GM12878 (cell line): ENCODE measurements around the gene PVALEF. TPM values are rescaled to one million over a fixed set of nuclear protein-coding genes. Genes with fewer than 3 reads are reported as not detected.

Source experiments
- CEBPB ChIP-seq, 2 experiments: fragments of 150-350 bp in 1 of 2; IDR thresholded peaks; 2 replicates each; pipeline ENCODE4 v1.6.1; 2012 to 2014; ENCODE audit warnings: low read depth in 2 of 2, low read length in 2 of 2, borderline replicate concordance in 1 of 2, inconsistent platforms in 1 of 2
- PML ChIP-seq: IDR thresholded peaks from 2 replicates; pipeline ENCODE4 v1.6.1; 2012; ENCODE audit warnings: low read length, inconsistent platforms
- SREBF1 ChIP-seq: IDR thresholded peaks from 2 replicates; pipeline ENCODE4 v1.6.1; 2012; ENCODE audit warnings: mild to moderate bottlenecking, low read length
- YBX1 ChIP-seq: fragments of 450-650 bp; IDR thresholded peaks from 2 replicates; pipeline ENCODE4 v1.6.1; 2016; ENCODE audit warnings: antibody characterized with exemption
- ZSCAN29 ChIP-seq: fragments of 450-650 bp; IDR thresholded peaks from 2 replicates; pipeline ENCODE4 v1.6.1; 2017; ENCODE audit warnings: mild to moderate bottlenecking, moderate library complexity
- polyA plus RNA-seq, 11 experiments: library from polyadenylated mRNA; depleted of rRNA in 4 of 11; unstranded in 6 of 11; stranded (reverse) in 5 of 11; fragments of >200 nt; fragmentation: Nextera tagmentation in 4 of 11; fragmentation: Illumina TruSeq in 1 of 11; extraction: Ambion mirVana in 4 of 11; extraction: Trizol in 1 of 11; gene quantifications; 1 replicate in 1 of 11; 2 replicates in 10 of 11; pipeline versions ENCODE4 v1.2.1 to v1.2.3, GENCODE V29; 2011 to 2016; ENCODE audit warnings: inconsistent platforms in 2 of 11, missing spikeins in 2 of 11, low read depth in 1 of 11
- total RNA-seq, 4 experiments: library from RNA; depleted of rRNA in 3 of 4; stranded (reverse); fragments of >200 nt in 3 of 4; fragmentation: Illumina TruSeq in 1 of 4; extraction: Trizol in 1 of 4; gene quantifications; 2 replicates each; pipeline versions ENCODE4 v1.2.1 to v1.2.3, GENCODE V29; 2013 to 2021
- TF ChIP-seq, protein P1 (sequence below): fragments of 450-650 bp; IDR thresholded peaks from 2 replicates; pipeline ENCODE4 v1.6.1; 2016; ENCODE audit warnings: mild to moderate bottlenecking, moderate library complexity, borderline replicate concordance
- TF ChIP-seq, protein P2 (sequence below): fragments of 450-650 bp; IDR thresholded peaks from 2 replicates; pipeline ENCODE4 v1.6.1; 2017; ENCODE audit warnings: low read depth, mild to moderate bottlenecking, moderate library complexity
- TF ChIP-seq, protein P3 (sequence below): fragments of 450-650 bp; IDR thresholded peaks from 2 replicates; pipeline ENCODE4 v1.6.1; 2018; ENCODE audit warnings: mild to moderate bottlenecking, low read depth, moderate library complexity; ENCODE audit not compliant: partially characterized antibody
- TF ChIP-seq, protein P4 (sequence below): IDR thresholded peaks from 2 replicates; pipeline ENCODE4 v1.6.1; 2012; ENCODE audit warnings: low read depth, low read length, improper control_type of control experiment
- TF ChIP-seq, protein P5 (sequence below): fragments of 450-650 bp; formaldehyde crosslinking; IDR thresholded peaks from 2 replicates; pipeline ENCODE4 v1.4.0; 2020; ENCODE audit warnings: mild to moderate bottlenecking, moderate library complexity

The PVALEF gene
- total and polyA plus RNA-seq, 10 of the 15 experiments (the other 5 are each of a cell fraction or from before 2014, with no cell fraction given): not detected

DNA sequence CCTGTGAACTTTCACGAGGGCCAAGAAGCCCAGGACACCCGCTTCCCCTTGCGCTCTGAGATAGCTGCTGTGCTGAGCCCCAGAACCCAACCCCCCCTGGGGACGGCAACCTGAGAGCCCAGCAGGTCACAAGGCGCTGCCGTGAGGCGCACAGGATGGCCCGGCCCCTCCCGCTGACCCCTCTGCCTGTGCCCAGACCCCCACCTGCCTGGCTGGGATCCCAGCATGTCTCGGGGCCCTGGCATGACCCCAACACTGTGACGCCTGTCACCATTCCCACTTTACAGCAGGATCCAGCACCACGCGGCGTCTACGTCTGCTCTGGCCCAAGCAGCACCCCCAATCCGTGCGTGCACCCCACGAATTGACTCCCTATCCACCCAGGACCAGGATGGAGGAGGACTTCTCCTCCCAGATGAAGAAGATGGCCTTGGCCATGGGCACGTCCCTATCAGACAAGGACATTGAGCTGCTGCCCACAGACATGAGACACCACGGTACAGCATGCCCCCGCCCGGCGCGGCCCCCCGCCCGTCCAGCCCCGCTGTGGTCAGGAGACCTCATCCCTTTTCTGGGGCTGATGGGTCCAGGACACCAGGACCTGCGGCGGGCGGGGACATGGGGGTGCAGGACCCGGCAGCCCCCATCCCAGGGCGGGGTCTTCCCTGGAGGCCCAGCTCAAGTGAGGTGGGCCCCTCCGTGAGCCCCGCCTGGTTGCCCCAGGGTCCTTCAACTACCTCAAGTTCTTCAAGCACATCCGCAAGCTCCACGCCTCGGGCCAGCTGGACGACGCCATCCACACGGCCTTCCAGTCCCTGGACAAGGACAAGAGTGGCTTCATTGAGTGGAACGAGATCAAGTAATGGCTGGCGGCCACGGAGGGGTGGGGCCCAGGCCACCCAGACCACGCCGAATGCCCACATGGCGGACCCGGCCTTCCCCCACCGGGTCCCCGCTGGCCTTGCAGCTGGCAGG, 15.8 kb downstream of the PVALEF start (continued):
- TF ChIP-seq, protein P1, sequence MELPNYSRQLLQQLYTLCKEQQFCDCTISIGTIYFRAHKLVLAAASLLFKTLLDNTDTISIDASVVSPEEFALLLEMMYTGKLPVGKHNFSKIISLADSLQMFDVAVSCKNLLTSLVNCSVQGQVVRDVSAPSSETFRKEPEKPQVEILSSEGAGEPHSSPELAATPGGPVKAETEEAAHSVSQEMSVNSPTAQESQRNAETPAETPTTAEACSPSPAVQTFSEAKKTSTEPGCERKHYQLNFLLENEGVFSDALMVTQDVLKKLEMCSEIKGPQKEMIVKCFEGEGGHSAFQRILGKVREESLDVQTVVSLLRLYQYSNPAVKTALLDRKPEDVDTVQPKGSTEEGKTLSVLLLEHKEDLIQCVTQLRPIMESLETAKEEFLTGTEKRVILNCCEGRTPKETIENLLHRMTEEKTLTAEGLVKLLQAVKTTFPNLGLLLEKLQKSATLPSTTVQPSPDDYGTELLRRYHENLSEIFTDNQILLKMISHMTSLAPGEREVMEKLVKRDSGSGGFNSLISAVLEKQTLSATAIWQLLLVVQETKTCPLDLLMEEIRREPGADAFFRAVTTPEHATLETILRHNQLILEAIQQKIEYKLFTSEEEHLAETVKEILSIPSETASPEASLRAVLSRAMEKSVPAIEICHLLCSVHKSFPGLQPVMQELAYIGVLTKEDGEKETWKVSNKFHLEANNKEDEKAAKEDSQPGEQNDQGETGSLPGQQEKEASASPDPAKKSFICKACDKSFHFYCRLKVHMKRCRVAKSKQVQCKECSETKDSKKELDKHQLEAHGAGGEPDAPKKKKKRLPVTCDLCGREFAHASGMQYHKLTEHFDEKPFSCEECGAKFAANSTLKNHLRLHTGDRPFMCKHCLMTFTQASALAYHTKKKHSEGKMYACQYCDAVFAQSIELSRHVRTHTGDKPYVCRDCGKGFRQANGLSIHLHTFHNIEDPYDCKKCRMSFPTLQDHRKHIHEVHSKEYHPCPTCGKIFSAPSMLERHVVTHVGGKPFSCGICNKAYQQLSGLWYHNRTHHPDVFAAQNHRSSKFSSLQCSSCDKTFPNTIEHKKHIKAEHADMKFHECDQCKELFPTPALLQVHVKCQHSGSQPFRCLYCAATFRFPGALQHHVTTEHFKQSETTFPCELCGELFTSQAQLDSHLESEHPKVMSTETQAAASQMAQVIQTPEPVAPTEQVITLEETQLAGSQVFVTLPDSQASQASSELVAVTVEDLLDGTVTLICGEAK: no peak
- TF ChIP-seq YBX1 (no peak), PML (no peak), SREBF1 (no peak), CEBPB (IDR thresholded peaks at IDR 0.05; ENCODE audit: borderline replicate concordance in 1 of 2, low read depth in 2 of 2, low read length in 2 of 2) (no peak), ZSCAN29 (no peak)
- TF ChIP-seq, protein P2, sequence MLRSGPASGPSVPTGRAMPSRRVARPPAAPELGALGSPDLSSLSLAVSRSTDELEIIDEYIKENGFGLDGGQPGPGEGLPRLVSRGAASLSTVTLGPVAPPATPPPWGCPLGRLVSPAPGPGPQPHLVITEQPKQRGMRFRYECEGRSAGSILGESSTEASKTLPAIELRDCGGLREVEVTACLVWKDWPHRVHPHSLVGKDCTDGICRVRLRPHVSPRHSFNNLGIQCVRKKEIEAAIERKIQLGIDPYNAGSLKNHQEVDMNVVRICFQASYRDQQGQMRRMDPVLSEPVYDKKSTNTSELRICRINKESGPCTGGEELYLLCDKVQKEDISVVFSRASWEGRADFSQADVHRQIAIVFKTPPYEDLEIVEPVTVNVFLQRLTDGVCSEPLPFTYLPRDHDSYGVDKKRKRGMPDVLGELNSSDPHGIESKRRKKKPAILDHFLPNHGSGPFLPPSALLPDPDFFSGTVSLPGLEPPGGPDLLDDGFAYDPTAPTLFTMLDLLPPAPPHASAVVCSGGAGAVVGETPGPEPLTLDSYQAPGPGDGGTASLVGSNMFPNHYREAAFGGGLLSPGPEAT: no peak
- TF ChIP-seq, protein P3, sequence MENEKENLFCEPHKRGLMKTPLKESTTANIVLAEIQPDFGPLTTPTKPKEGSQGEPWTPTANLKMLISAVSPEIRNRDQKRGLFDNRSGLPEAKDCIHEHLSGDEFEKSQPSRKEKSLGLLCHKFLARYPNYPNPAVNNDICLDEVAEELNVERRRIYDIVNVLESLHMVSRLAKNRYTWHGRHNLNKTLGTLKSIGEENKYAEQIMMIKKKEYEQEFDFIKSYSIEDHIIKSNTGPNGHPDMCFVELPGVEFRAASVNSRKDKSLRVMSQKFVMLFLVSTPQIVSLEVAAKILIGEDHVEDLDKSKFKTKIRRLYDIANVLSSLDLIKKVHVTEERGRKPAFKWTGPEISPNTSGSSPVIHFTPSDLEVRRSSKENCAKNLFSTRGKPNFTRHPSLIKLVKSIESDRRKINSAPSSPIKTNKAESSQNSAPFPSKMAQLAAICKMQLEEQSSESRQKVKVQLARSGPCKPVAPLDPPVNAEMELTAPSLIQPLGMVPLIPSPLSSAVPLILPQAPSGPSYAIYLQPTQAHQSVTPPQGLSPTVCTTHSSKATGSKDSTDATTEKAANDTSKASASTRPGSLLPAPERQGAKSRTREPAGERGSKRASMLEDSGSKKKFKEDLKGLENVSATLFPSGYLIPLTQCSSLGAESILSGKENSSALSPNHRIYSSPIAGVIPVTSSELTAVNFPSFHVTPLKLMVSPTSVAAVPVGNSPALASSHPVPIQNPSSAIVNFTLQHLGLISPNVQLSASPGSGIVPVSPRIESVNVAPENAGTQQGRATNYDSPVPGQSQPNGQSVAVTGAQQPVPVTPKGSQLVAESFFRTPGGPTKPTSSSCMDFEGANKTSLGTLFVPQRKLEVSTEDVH: no peak
- TF ChIP-seq, protein P4, sequence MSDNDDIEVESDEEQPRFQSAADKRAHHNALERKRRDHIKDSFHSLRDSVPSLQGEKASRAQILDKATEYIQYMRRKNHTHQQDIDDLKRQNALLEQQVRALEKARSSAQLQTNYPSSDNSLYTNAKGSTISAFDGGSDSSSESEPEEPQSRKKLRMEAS: no peak
- TF ChIP-seq, protein P5, sequence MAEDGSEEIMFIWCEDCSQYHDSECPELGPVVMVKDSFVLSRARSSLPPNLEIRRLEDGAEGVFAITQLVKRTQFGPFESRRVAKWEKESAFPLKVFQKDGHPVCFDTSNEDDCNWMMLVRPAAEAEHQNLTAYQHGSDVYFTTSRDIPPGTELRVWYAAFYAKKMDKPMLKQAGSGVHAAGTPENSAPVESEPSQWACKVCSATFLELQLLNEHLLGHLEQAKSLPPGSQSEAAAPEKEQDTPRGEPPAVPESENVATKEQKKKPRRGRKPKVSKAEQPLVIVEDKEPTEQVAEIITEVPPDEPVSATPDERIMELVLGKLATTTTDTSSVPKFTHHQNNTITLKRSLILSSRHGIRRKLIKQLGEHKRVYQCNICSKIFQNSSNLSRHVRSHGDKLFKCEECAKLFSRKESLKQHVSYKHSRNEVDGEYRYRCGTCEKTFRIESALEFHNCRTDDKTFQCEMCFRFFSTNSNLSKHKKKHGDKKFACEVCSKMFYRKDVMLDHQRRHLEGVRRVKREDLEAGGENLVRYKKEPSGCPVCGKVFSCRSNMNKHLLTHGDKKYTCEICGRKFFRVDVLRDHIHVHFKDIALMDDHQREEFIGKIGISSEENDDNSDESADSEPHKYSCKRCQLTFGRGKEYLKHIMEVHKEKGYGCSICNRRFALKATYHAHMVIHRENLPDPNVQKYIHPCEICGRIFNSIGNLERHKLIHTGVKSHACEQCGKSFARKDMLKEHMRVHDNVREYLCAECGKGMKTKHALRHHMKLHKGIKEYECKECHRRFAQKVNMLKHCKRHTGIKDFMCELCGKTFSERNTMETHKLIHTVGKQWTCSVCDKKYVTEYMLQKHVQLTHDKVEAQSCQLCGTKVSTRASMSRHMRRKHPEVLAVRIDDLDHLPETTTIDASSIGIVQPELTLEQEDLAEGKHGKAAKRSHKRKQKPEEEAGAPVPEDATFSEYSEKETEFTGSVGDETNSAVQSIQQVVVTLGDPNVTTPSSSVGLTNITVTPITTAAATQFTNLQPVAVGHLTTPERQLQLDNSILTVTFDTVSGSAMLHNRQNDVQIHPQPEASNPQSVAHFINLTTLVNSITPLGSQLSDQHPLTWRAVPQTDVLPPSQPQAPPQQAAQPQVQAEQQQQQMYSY: no peak
- TF ChIP-seq, all 136 proteins: peak for 0
